Rectal smooth muscle tissue (tissue), 1 donor: ENCODE results near the gene ADGRG2.

Experiments
- H3K27ac ChIP-seq: one replicate; pipeline ENCODE4 v1.7.0; 2013; ENCODE audit warnings: low read depth, low read length, inconsistent platforms
- H3K27me3 ChIP-seq: one replicate; pipeline ENCODE4 v1.7.0; 2013; ENCODE audit warnings: low read length; ENCODE audit not compliant: control insufficient read depth, insufficient read depth
- H3K36me3 ChIP-seq: one replicate; pipeline ENCODE4 v1.7.0; 2013; ENCODE audit warnings: low read length; ENCODE audit not compliant: control insufficient read depth, insufficient read depth
- H3K4me1 ChIP-seq: one replicate; pipeline ENCODE4 v1.7.0; 2013; ENCODE audit warnings: low read length; ENCODE audit not compliant: control insufficient read depth, insufficient read depth
- H3K4me3 ChIP-seq: one replicate; pipeline ENCODE4 v1.7.0; 2013; ENCODE audit warnings: low read length
- H3K9ac ChIP-seq: one replicate; pipeline ENCODE4 v1.7.0; 2013; ENCODE audit warnings: low read length

ADGRG2 gene

GRCh38 chrX:19121898-19122640, at the start of gene ADGRG2:
ADGRG2 (minus strand) TSS chrX:19122468; CDS start chrX:19068834, 53,634 bp downstream.
- H3K4me3 ChIP-seq = peak within 1 kb of the TSS; percentile 21

DNA sequence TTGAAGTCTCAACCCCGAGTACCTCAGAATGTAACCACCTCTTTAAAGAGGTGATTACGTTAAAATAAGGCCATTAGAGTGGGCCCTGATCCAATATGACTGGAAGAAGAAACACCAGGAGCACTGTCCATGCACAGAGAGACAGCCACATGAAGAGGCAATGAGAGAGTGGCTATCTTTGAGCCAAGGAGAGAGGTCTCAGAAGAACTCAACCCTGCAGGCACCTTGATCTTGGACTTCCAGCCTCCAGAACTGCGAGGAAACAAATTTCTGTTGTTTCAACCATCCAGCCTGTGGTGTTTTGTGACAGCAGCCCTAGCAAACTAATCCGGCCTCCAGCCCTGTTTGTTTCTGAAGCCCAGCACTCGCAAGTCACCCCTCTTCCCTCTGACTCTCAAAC, 46.3 kb upstream of the ADGRG2 start:
- H3K36me3 ChIP-seq = no peaks in the 10 kb centered on the region
- no peak overlapping the region for H3K9ac ChIP-seq
- no peaks in the 10 kb centered on the region for H3K4me1 ChIP-seq
- no peak overlapping the region for H3K4me3 ChIP-seq
- no peak overlapping the region for H3K27ac ChIP-seq
- no peaks in the 10 kb centered on the region for H3K27me3 ChIP-seq

More at GRCh38 chrX:19121898-19122640, at the start of gene ADGRG2:
- Histone ChIP-seq H3K36me3 (no peaks in the 10 kb centered on the region), H3K27ac (no peak within 1 kb of the TSS), H3K4me1 (no peaks in the 10 kb centered on the region), H3K27me3 (peaks cover 7% of the 10 kb centered on the region), H3K9ac (no peak within 1 kb of the TSS)

GRCh38 chrX:19162851-19163250, 40.6 kb upstream of the ADGRG2 start:
- Histone ChIP-seq H3K27me3 (no peaks in the 10 kb centered on the region), H3K4me3 (no peak overlapping the region), H3K36me3 (no peaks in the 10 kb centered on the region), H3K9ac (no peak overlapping the region), H3K27ac (no peak overlapping the region), H3K4me1 (no peaks in the 10 kb centered on the region)

DNA sequence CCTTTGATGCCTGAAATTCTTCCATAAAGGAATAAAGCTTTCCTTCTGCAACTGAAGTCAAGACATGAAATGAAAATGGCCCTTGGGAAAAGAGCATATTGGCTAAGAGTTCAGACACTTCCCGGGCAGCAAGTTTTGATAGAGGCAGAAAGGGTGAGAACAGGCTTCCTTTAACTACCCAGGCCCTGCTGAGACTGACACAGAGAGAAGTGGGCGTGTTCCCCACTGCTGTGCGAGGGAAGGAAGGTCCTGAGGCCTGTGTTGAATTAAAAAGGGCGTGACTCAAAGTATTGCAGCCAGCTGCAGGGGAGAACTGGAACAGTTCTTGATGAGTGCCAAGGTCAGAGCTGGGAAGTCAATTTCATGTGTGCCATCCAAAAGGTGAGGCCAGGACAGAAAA, 33.9 kb upstream of the ADGRG2 start:
- H3K4me3 ChIP-seq = no peak overlapping the region
- no peaks in the 10 kb centered on the region for H3K27me3 ChIP-seq
- no peaks in the 10 kb centered on the region for H3K36me3 ChIP-seq
- H3K27ac ChIP-seq = no peak overlapping the region
- no peak overlapping the region for H3K9ac ChIP-seq
- no peaks in the 10 kb centered on the region for H3K4me1 ChIP-seq

- Histone ChIP-seq H3K27ac (no peak overlapping the region), H3K4me3 (no peak overlapping the region), H3K9ac (no peak overlapping the region), H3K27me3 (no peaks in the 10 kb centered on the region), H3K36me3 (no peaks in the 10 kb centered on the region), H3K4me1 (no peaks in the 10 kb centered on the region)
These were observed 30.5 kb upstream of the ADGRG2 start for GRCh38 chrX:19152762-19153161.

DNA sequence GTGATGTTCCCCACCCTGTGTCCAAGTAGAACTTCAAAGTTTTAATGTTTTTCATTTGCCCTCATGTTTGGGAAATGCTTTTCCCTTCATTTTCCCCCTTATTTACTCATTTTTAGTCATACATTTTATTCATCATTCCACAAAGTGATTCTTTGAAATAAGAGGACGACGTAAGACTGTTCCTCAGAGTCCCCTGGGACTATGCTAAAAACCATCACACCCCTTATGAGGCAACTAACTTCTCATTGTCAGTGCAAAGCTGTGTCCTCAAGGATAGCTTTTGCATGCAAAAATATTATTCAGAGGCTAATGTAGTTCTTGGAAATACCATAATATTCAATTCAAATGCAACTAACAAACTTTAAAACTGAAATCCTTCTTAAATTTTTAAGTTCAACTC, 14.8 kb upstream of the ADGRG2 start:
- Histone ChIP-seq H3K36me3 (no peaks in the 10 kb centered on the region), H3K4me3 (no peak overlapping the region), H3K27ac (no peak overlapping the region), H3K4me1 (no peaks in the 10 kb centered on the region), H3K27me3 (no peaks in the 10 kb centered on the region), H3K9ac (no peak overlapping the region)

DNA sequence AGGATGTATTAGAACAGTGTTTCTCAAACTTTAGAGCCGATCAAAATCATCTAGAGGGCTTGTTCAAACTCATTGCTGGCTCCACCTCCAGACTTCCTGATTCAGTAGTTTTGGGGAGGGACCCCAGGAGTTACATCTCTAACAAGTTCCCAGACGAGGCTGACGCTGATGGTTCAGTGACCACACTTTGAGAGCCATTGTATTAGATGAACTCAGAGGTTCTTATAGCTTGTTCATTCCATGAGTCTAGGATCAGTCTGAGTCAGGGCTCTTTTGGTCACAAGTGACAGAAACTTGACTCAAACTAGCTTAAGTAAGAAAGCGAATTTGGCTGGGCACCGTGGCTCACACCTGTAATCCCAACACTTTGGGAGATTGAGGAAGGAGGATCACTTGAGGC, 11.5 kb upstream of the ADGRG2 start:
- Histone ChIP-seq H3K9ac (no peak overlapping the region), H3K4me3 (no peak overlapping the region), H3K36me3 (no peaks in the 10 kb centered on the region), H3K27me3 (no peaks in the 10 kb centered on the region), H3K4me1 (no peaks in the 10 kb centered on the region), H3K27ac (no peak overlapping the region)

GRCh38 chrX:19133231-19133630, 11.0 kb upstream of the ADGRG2 start:
- H3K27ac ChIP-seq = no peak overlapping the region
- H3K9ac ChIP-seq = no peak overlapping the region
- H3K4me1 ChIP-seq = no peaks in the 10 kb centered on the region
- no peaks in the 10 kb centered on the region for H3K36me3 ChIP-seq
- no peaks in the 10 kb centered on the region for H3K27me3 ChIP-seq
- no peak overlapping the region for H3K4me3 ChIP-seq

- Histone ChIP-seq H3K4me3 (no peak overlapping the region), H3K9ac (no peak overlapping the region), H3K27ac (no peak overlapping the region), H3K36me3 (no peaks in the 10 kb centered on the region), H3K27me3 (no peaks in the 10 kb centered on the region), H3K4me1 (no peaks in the 10 kb centered on the region)
These were observed 8.4 kb upstream of the ADGRG2 start for GRCh38 chrX:19130628-19131027.

DNA sequence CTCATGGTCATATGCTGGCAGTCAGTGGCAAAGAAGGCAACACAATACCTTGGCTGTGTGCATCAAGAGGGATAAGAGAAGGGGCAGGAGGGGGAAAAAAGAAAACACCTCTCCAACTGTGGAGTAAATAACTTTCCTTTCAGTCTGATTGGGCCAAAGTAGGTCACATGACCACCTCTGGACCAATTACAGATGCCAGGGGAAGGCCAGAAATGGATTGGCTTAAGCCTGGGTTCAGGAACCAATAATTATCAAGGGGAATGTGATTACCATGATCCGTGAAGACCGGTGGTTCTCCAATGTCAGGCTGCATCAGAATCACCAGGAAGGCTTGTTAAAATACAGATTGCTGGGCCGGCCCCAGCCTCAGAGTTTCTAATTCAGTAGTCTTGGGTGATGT, 7.4 kb upstream of the ADGRG2 start:
- Histone ChIP-seq H3K27me3 (no peaks in the 10 kb centered on the region), H3K4me1 (no peaks in the 10 kb centered on the region), H3K9ac (no peak overlapping the region), H3K4me3 (no peak overlapping the region), H3K27ac (no peak overlapping the region), H3K36me3 (no peaks in the 10 kb centered on the region)

- Histone ChIP-seq H3K27ac (no peak overlapping the region), H3K27me3 (peaks cover 5% of the 10 kb centered on the region)
These were observed 5.4 kb upstream of the ADGRG2 start for GRCh38 chrX:19127649-19128168.

DNA sequence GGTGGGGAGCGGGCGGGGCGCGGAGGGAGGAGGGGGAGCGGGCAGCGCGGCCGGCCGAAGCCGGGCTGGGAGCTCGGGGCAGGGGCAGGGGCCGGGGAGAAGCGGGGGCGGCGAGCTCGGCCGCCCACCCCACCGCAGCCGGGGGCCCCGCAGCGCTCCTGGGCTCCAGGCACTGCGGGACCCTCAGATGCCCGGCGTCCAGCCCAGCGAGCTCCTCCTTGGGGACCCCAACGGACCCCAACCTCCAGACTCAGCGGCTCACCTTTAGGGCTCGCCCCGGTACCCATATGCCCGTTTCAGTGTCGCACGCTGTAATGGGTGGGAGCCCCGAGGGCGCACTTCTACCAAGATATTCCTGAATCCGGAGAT, 357 bp upstream of the ADGRG2 start:
- no peaks in the 10 kb centered on the region for H3K4me1 ChIP-seq
- no peak overlapping the region for H3K4me3 ChIP-seq
- no peak overlapping the region for H3K9ac ChIP-seq
- H3K27ac ChIP-seq = no peak overlapping the region
- H3K27me3 ChIP-seq = peaks cover 7% of the 10 kb centered on the region
- no peaks in the 10 kb centered on the region for H3K36me3 ChIP-seq

More at GRCh38 chrX:19127649-19128168, 5.4 kb upstream of the ADGRG2 start:
- no peak overlapping the region for H3K9ac ChIP-seq
- no peaks in the 10 kb centered on the region for H3K4me1 ChIP-seq
- no peaks in the 10 kb centered on the region for H3K36me3 ChIP-seq
- H3K4me3 ChIP-seq = no peak overlapping the region

DNA sequence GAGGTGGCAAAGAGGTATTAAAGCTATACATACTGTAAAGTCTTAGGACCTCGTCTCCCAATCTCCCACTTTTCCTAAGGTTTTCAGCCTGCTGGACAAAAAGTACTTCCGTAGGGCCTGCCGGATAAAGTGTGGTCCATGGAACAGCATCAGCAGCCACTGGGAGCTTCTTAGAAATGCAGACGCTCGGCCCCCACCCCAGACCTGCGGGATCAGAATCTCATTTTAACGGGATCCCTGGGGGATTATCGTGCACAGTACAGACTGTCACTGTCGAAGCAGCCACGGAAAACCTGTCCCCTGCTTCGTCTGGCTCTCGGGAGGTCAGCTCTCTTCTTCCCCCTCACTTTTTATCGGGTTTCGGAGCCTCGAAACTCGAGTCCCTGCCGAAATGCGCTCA, 802 bp downstream of the ADGRG2 start:
- Histone ChIP-seq H3K4me3 (no peak overlapping the region), H3K36me3 (no peaks in the 10 kb centered on the region), H3K27me3 (peaks cover 7% of the 10 kb centered on the region), H3K9ac (no peak overlapping the region), H3K27ac (no peak overlapping the region), H3K4me1 (no peaks in the 10 kb centered on the region)
